Spleen (tissue), 7 donors: Measurements from ENCODE around the gene IQCE.

ENCODE experiments used
- POLR2A ChIP-seq, 3 donors: fragments of 450-650 bp; IDR thresholded peaks; one replicate each; pipeline ENCODE4 v1.5.1; 2017; ENCODE audit warnings: antibody characterized with exemption in 3 of 3, mild to moderate bottlenecking in 1 of 3
- TF ChIP-seq, protein P1 (sequence below), 11 experiments: fragments of 200-600 bp in 7 of 11; fragments of 450-650 bp in 4 of 11; sonication (generic) in 4 of 11; IDR thresholded peaks in 8 of 11; conservative IDR thresholded peaks in 3 of 11; 1 replicate in 7 of 11; 2 replicates in 4 of 11; pipeline versions ENCODE4 v1.4.0 to v1.8.0; 2016 to 2021; ENCODE audit warnings: antibody characterized with exemption in 11 of 11, inconsistent platforms in 4 of 11, mild to moderate bottlenecking in 1 of 11
- donor health status: DM: no; HTN: no; CAD: no; lungs with moderate emphysema.
- donor health status: DM: no; HTN: no; CAD: no.
- donor health status: DM: no; HTN: no; CAD: no.

DNA sequence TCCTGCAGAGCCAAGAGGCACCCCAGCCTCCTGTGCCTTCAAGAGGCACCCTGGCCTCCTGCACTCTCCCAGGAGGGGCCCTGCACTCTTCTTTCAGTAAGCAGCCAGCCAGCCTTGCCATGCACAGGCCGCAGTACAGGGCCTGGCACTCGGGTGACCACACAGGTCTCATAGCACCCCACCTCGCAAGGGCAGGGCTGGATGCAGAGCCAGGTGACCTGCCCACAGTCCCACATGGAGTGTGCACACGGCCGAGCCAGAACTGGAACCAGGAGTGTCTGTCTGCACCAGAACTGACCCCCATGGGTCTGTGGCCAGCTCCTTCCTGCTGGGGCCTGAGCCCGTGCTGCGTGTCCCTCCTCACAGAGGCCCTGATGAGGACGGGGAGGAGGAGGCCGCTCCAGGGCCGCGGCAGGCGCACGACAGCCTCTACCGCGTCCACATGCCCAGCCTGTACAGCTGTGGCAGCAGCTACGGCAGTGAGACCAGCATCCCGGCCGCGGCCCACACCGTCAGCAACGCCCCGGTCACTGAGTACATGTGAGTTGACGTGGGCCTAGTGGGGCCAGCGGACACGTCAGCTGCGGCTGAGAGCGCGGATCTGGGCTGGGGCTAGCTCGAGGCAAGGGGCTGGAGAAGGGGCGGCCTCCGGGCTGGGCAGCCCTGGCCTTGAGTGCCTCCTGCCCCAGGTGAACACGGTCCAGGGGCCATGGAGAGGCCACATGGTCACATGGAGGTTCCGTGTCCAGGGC, 99.3 kb downstream of the IQCE start:
- TF ChIP-seq, protein P1, sequence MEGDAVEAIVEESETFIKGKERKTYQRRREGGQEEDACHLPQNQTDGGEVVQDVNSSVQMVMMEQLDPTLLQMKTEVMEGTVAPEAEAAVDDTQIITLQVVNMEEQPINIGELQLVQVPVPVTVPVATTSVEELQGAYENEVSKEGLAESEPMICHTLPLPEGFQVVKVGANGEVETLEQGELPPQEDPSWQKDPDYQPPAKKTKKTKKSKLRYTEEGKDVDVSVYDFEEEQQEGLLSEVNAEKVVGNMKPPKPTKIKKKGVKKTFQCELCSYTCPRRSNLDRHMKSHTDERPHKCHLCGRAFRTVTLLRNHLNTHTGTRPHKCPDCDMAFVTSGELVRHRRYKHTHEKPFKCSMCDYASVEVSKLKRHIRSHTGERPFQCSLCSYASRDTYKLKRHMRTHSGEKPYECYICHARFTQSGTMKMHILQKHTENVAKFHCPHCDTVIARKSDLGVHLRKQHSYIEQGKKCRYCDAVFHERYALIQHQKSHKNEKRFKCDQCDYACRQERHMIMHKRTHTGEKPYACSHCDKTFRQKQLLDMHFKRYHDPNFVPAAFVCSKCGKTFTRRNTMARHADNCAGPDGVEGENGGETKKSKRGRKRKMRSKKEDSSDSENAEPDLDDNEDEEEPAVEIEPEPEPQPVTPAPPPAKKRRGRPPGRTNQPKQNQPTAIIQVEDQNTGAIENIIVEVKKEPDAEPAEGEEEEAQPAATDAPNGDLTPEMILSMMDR (IDR thresholded peaks at IDR 0.05 in 8 of 11, conservative IDR thresholded peaks at IDR 0.05 in 3 of 11), result no peak
- no peak for TF ChIP-seq POLR2A (IDR thresholded peaks at IDR 0.05)
